Ovary (tissue), 9 donors: ENCODE data around the gene GULP1. TPM values are rescaled to one million over a fixed set of nuclear protein-coding genes. Genes with fewer than 3 reads are reported as not detected.

ENCODE experiments used
- DNase-seq, 5 donors: peaks; one replicate each; pipeline ENCODE4 v3.0.0-alpha.2; 2019 to 2020
- H3K27ac ChIP-seq, 2 donors: fragments of 200-600 bp; one replicate each; pipeline versions ENCODE4 v1.5.1 to v1.8.0; 2019 to 2022
- H3K27me3 ChIP-seq: fragments of 200-600 bp; one replicate; pipeline ENCODE4 v1.8.0; 2022
- H3K36me3 ChIP-seq: fragments of 200-600 bp; sonication (generic); one replicate; pipeline ENCODE4 v1.5.1; 2019
- H3K4me1 ChIP-seq: one replicate; pipeline ENCODE4 v1.8.1; 2013; ENCODE audit warnings: mild to moderate bottlenecking, moderate library complexity; ENCODE audit not compliant: insufficient read depth
- H3K4me3 ChIP-seq: fragments of 200-600 bp; sonication (generic); one replicate; pipeline ENCODE4 v1.5.1; 2017
- H3K9me3 ChIP-seq, 2 donors: fragments of 200-600 bp in 1 of 2; sonication (generic) in 1 of 2; one replicate each; pipeline versions ENCODE4 v1.5.1 to v1.8.1; 2013 to 2019; ENCODE audit warnings: mild to moderate bottlenecking in 1 of 2, moderate library complexity in 1 of 2
- CTCF ChIP-seq, 3 donors: fragments of 450-650 bp in 2 of 3; fragments of 200-600 bp in 1 of 3; IDR thresholded peaks; one replicate each; pipeline versions ENCODE4 v1.5.1 to v1.8.0; 2016 to 2022; ENCODE audit warnings: antibody characterized with exemption in 3 of 3, mild to moderate bottlenecking in 1 of 3
- EP300 ChIP-seq: sonication (generic); formaldehyde crosslinking; IDR thresholded peaks from one replicate; pipeline ENCODE4 v1.6.1; 2017; ENCODE audit warnings: antibody characterized with exemption
- POLR2A ChIP-seq: fragments of 450-650 bp; IDR thresholded peaks from one replicate; pipeline ENCODE4 v1.6.1; 2017; ENCODE audit warnings: antibody characterized with exemption, mild to moderate bottlenecking, moderate library complexity
- WGBS, 3 donors: extraction: QIAGEN DNeasy Blood & Tissue Kit in 1 of 3; methylation state at CpG; one replicate each; pipeline versions ENCODE4 v1.1.5 to v1.1.7; 2013 to 2017; 5-methylcytosine and 5-hydroxymethylcytosine counted together
- intact Hi-C, 4 donors: fragments of 100-400 bp; cut with DNase I; formaldehyde crosslinking; loops; one replicate each; pipeline versions ENCODE4 v1.11.0 to v1.15.1; 2022 to 2023
- polyA plus RNA-seq, 2 donors: library from polyadenylated mRNA; stranded (reverse); fragments of 200-250 nt in 1 of 2; fragments of 350-450 nt in 1 of 2; fragmentation: Illumina TruSeq in 1 of 2; extraction: RNeasy Lipid Tissue Mini Kit (QIAGEN cat#74804) in 1 of 2; gene quantifications; one replicate each; pipeline ENCODE4 v1.2.3, GENCODE V29; 2013 to 2014
- total RNA-seq, 7 donors: library from RNA; depleted of rRNA in 2 of 7; stranded (reverse); fragments of >200 nt in 2 of 7; fragmentation: NEBNext Ultra II Directional in 3 of 7; extraction: Animal tissue kit (Norgen Biotek cat#: 25700) in 3 of 7; gene quantifications; one replicate each; pipeline versions ENCODE4 v1.1.0 to v1.2.4, GENCODE V29; 2016 to 2023
- donor health status: DM: no; HTN: no; CAD: no; lungs with moderate emphysema.
- donor health status: DM: no; HTN: no; CAD: no.
- donor health status: Bipolar disorder and iron deficiency.
- donor health status: DM: yes; HTN: yes; CAD: no.
- donor health status: DM: no; HTN: no; CAD: no.
- donor health status: DM: yes; HTN: yes; CAD: no.

Gene GULP1
- total and polyA plus RNA-seq, 9 donors, result 22.3 to 57.7 (median 42.9) TPM

GRCh38 chr2:188333751-188334524 is 42.3 kb downstream of the GULP1 start:
- intact Hi-C loops, result no loop called here
- no peak overlapping the region for H3K4me3 ChIP-seq
- H3K27me3 ChIP-seq, result no peaks in the 10 kb centered on the region
- DNase-seq, result no peak
- no peak overlapping the region for H3K27ac ChIP-seq
- no peaks in the 10 kb centered on the region for H3K9me3 ChIP-seq
- WGBS, 3 donors, result 47 to 66% (median 58%) methylated on average over 5 of the region's 5 CpGs
- TF ChIP-seq EP300, result no peak
- no peak for TF ChIP-seq POLR2A
- no peak for TF ChIP-seq CTCF (IDR thresholded peaks at IDR 0.05)
- H3K4me1 ChIP-seq, result no peaks in the 10 kb centered on the region
- no peaks in the 10 kb centered on the region for H3K36me3 ChIP-seq

- TF ChIP-seq POLR2A, result no peak
- TF ChIP-seq EP300, result no peak
- TF ChIP-seq CTCF (IDR thresholded peaks at IDR 0.05), result no peak
- H3K4me3 ChIP-seq, result no peak overlapping the region
- 90 to 99% (median 97%) methylated on average over 3 of the region's 3 CpGs for WGBS, 3 donors
- intact Hi-C loops, result no loop called here
- H3K27ac ChIP-seq, result no peak overlapping the region
- H3K4me1 ChIP-seq, result no peaks in the 10 kb centered on the region
- no peak for DNase-seq
- no peaks in the 10 kb centered on the region for H3K36me3 ChIP-seq
- H3K9me3 ChIP-seq, result no peaks in the 10 kb centered on the region
- H3K27me3 ChIP-seq, result no peaks in the 10 kb centered on the region
Observed at GRCh38 chr2:188338463-188338862, 46.8 kb downstream of the GULP1 start.

- H3K27me3 ChIP-seq, result no peaks in the 10 kb centered on the region
- intact Hi-C loops, result no loop called here
- TF ChIP-seq POLR2A, result no peak
- TF ChIP-seq CTCF (IDR thresholded peaks at IDR 0.05), result no peak
- TF ChIP-seq EP300, result no peak
- no peaks in the 10 kb centered on the region for H3K4me1 ChIP-seq
- H3K4me3 ChIP-seq, result no peak overlapping the region
- H3K9me3 ChIP-seq, result no peaks in the 10 kb centered on the region
- DNase-seq, result no peak
- H3K36me3 ChIP-seq, result no peaks in the 10 kb centered on the region
- no peak overlapping the region for H3K27ac ChIP-seq
- 92 to 96% (median 93%) methylated on average over 3 of the region's 3 CpGs for WGBS, 3 donors
Observed at GRCh38 chr2:188340257-188340656, 48.6 kb downstream of the GULP1 start.

- no peaks in the 10 kb centered on the region for H3K9me3 ChIP-seq
- no peak for TF ChIP-seq CTCF (IDR thresholded peaks at IDR 0.05)
- TF ChIP-seq EP300, result no peak
- TF ChIP-seq POLR2A, result no peak
- no peak for DNase-seq
- no peak overlapping the region for H3K4me3 ChIP-seq
- no peaks in the 10 kb centered on the region for H3K27me3 ChIP-seq
- no peaks in the 10 kb centered on the region for H3K36me3 ChIP-seq
- intact Hi-C loops, result no loop called here
- H3K27ac ChIP-seq, result no peak overlapping the region
- WGBS, 3 donors, result 63 to 66% (median 66%) methylated on average over 3 of the region's 3 CpGs
- H3K4me1 ChIP-seq, result peaks cover 1% of the 10 kb centered on the region
Observed at GRCh38 chr2:188345020-188345419, 53.3 kb downstream of the GULP1 start.
